Prostate gland (tissue), 2 donors: Measurements from ENCODE around the gene IL11. TPM values are rescaled to one million over a fixed set of nuclear protein-coding genes. Genes with fewer than 3 reads are reported as not detected.

ENCODE experiments used
- DNase-seq: peaks from one replicate; pipeline ENCODE4 v3.0.0-alpha.2; 2019; ENCODE audit warnings: low spot score
- H3K27ac ChIP-seq, 2 donors: fragments of 200-600 bp; sonication (generic); 2 replicates each; pipeline ENCODE4 v1.5.1; 2017 to 2019
- H3K27me3 ChIP-seq: fragments of 200-600 bp; sonication (generic); replicated peaks from 2 replicates; pipeline ENCODE4 v1.5.1; 2019; ENCODE audit not compliant: insufficient read depth
- H3K36me3 ChIP-seq, 2 donors: fragments of 200-600 bp; sonication (generic); 1 replicate in 1 of 2; 2 replicates in 1 of 2; pipeline versions ENCODE4 v1.5.1 to v1.8.1; 2017 to 2019
- H3K4me1 ChIP-seq: fragments of 200-600 bp; sonication (generic); replicated peaks from 2 replicates; pipeline ENCODE4 v1.5.1; 2019
- H3K4me3 ChIP-seq, 2 donors: fragments of 200-600 bp; sonication (generic); 2 replicates each; pipeline ENCODE4 v1.5.1; 2017 to 2019
- H3K9me3 ChIP-seq: fragments of 200-600 bp; sonication (generic); 2 replicates; pipeline ENCODE4 v1.5.1; 2017
- CTCF ChIP-seq, 4 experiments: fragments of 200-600 bp in 2 of 4; fragments of 450-650 bp in 2 of 4; sonication (generic) in 2 of 4; IDR thresholded peaks; 1 replicate in 3 of 4; 2 replicates in 1 of 4; pipeline ENCODE4 v1.5.1; 2016 to 2019; ENCODE audit warnings: antibody characterized with exemption in 4 of 4, mild to moderate bottlenecking in 2 of 4, moderate library complexity in 2 of 4
- POLR2A ChIP-seq: fragments of 450-650 bp; IDR thresholded peaks from one replicate; pipeline ENCODE4 v1.6.1; 2016; ENCODE audit warnings: antibody characterized with exemption, mild to moderate bottlenecking
- POLR2AphosphoS5 ChIP-seq: sonication (generic); formaldehyde crosslinking; IDR thresholded peaks from one replicate; pipeline ENCODE4 v1.6.1; 2017; ENCODE audit warnings: antibody characterized with exemption
- WGBS: methylation state at CpG from one replicate; pipeline ENCODE4 v1.1.5; 2018; 5-methylcytosine and 5-hydroxymethylcytosine counted together
- intact Hi-C: fragments of 100-400 bp; cut with DNase I; formaldehyde crosslinking; loops from one replicate; pipeline ENCODE4 v1.14.2; 2022
- total RNA-seq, 2 donors: library from RNA; depleted of rRNA; stranded (reverse); fragments of >200 nt; gene quantifications; one replicate each; pipeline ENCODE4 v1.1.0, GENCODE V29; 2016

Gene IL11
- total RNA-seq, 2 donors from 2014 or later: 2.0 TPM; not detected in 1

- Histone ChIP-seq H3K27me3 (peaks cover 31% of the 10 kb centered on the region), H3K4me1 (no peaks in the 10 kb centered on the region), H3K36me3 (no peaks in the 10 kb centered on the region), H3K27ac (no peak within 1 kb of the TSS), H3K4me3 (no peak within 1 kb of the TSS), H3K9me3 (no peaks in the 10 kb centered on the region)
- 57% methylated on average over 18 of the region's 21 CpGs for WGBS
- intact Hi-C loops: no loop called here
- TF ChIP-seq CTCF (IDR thresholded peaks at IDR 0.05) (no peak), POLR2A (no peak), POLR2AphosphoS5 (no peak)
- no peak for DNase-seq
Measured at GRCh38 chr19:55376241-55376933, 6.1 kb upstream of the IL11 start, which contains the start of gene TMEM190. TSS of gene TMEM190 (plus strand) at chr19:55376826. CDS start at chr19:55376854, 28 bp downstream.

- Histone ChIP-seq H3K4me1 (peaks cover 4% of the 10 kb centered on the region), H3K9me3 (no peaks in the 10 kb centered on the region), H3K4me3 (no peak overlapping the region), H3K27ac (no peak overlapping the region), H3K27me3 (peaks cover 44% of the 10 kb centered on the region), H3K36me3 (no peaks in the 10 kb centered on the region)
- 18% methylated on average over 24 of the region's 31 CpGs for WGBS
- intact Hi-C loops: no loop called here
- DNase-seq: no peak
- TF ChIP-seq POLR2A (no peak), CTCF (IDR thresholded peaks at IDR 0.05) (no peak), POLR2AphosphoS5 (no peak)
Measured at GRCh38 chr19:55373993-55374757, 3.9 kb upstream of the IL11 start.

- DNase-seq: no peak
- Histone ChIP-seq H3K27me3 (peaks cover 44% of the 10 kb centered on the region), H3K4me1 (peaks cover 4% of the 10 kb centered on the region), H3K27ac (no peak overlapping the region), H3K4me3 (no peak overlapping the region), H3K36me3 (no peaks in the 10 kb centered on the region), H3K9me3 (no peaks in the 10 kb centered on the region)
- TF ChIP-seq POLR2AphosphoS5 (no peak), CTCF (IDR thresholded peaks at IDR 0.05) (no peak), POLR2A (no peak)
- intact Hi-C loops: no loop called here
- WGBS: 48% methylated on average over 9 of the region's 9 CpGs
Measured at GRCh38 chr19:55373306-55373992, 3.2 kb upstream of the IL11 start.

- no peak for DNase-seq
- Histone ChIP-seq H3K36me3 (no peaks in the 10 kb centered on the region), H3K4me1 (peaks cover 4% of the 10 kb centered on the region), H3K4me3 (no peak overlapping the region), H3K27ac (no peak overlapping the region), H3K9me3 (no peaks in the 10 kb centered on the region), H3K27me3 (peaks cover 44% of the 10 kb centered on the region)
- TF ChIP-seq CTCF (IDR thresholded peaks at IDR 0.05) (no peak), POLR2A (no peak), POLR2AphosphoS5 (no peak)
- intact Hi-C loops: no loop called here
- 26% methylated on average over 22 of the region's 24 CpGs for WGBS
Measured at GRCh38 chr19:55372316-55373081, 2.2 kb upstream of the IL11 start.
